GM19467 (cell line): Measurements from ENCODE around the gene KCNQ5.
"Not testable (repeated sequence)": the region's sequence is repeated elsewhere in the genome, so short reads cannot be mapped to it uniquely, and the experiment has no call there.

ENCODE experiments used
- ATAC-seq: cut with Tn5 transposase; IDR thresholded peaks from one replicate; pipeline ENCODE4 v1.9.1; 2021; ENCODE audit warnings: mild to moderate bottlenecking, moderate library complexity; ENCODE audit not compliant: unreplicated experiment

The KCNQ5 gene

DNA sequence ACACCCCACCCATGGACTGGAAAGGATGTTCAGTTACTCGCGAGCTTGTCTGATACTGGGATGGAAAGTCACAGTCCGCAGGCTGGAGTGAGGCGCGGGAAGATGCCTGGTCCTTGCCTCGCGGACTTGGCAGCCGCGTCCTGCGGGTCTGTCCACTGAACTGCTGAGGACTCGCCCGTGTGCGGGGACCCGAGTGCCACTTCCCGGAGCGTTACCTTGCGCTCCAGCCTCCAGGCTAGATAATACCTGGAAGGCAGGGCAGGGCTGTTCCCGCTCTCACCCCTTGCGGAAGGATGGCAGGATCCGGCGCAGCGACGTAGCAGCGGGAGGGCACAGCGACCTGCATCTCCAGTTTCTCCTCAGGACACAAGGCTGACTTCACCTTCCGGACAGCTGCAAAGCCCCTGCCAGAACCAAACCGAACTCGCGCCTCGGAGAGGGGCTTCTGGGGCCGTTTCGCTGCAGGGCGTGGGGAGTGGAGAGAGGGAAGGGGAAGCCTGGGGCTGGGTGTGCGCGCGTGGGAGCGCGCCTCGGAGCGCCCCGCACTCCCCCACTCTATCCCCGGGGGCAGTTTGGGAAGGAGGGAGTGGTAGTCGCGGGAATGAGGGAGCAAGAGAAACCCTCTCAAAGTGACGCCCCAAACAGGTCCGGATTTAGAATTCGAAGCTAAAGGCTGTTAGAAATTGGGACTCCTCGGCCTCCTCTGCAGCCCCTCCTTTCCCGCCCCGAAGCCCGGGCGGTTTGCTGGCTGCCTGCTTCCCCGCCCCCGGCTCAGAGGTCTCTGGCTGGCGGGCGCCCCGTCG lies at the start of gene KCNQ5:
Gene KCNQ5, plus strand, starts transcription at position 774 of the 803 bp plus-strand sequence.
- ATAC-seq = no peak

DNA sequence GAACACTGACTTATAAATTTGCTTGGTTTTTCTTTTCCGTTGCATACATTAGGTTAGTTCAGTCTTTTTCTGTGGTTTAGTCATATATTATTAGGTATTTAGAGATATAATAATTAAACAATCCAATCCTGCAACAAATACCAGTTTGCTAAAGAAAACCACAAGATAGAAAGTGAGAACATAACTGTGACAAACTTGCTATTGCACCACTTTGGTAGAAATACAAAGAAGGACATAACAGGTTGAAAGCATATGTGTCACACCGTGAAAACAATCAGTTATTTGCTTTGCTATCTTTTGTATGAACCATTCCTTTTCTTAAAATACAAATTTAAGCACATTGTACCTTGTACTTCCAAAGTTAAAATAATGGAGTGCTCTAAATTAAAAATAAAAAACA lies 42.0 kb upstream of the KCNQ5 start:
- peak; percentile 86 for ATAC-seq

DNA sequence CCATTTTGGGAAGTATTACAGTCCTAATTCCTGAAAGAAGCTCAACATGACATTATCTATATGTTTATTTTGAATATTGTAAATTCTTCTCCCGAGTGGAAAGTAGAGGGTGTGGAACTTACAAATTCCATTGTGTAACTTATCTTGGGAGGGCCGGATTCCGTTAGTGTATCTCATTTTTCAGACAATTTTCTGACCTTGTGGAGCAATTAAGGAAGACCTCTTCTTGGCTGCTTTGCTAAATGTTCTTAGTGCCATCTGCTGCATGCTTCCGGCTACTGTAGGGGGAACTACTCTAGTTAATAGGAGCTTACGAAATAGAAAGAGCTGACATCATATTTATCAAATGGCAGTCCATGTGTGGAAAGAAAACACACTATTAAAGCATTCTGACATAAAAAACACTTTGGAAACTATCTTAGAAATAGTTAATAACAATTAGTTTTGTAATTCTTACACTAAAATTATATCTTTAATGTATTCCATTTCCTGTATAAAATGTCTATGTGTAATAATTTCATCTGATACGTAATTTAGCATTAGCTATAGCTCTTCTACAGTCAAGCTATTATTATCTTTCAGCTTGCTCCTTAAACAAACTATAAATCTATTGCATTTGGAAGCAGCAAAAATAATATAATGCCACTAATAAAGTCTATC lies 41.5 kb upstream of the KCNQ5 start:
- ATAC-seq = peak; percentile 84

DNA sequence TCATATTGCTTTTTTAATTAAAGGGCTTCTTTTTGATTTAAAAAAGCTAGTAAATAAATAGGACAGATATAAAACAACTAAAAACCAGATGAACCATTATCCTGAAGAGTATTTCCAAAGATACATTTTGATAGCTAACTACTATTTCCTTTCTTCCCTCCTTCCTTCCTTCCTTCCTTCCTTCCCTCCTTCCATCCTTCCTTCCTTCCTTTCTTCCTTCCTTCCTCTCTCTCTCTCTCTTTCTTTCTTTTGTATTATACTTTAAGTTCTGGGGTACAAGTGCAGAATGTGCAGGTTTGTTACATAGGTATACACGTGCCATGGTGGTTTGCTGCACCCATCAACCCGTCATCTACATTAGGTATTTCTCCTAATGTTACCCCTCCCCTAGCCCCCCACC lies 40.9 kb upstream of the KCNQ5 start:
- not testable (repeated sequence) for ATAC-seq

DNA sequence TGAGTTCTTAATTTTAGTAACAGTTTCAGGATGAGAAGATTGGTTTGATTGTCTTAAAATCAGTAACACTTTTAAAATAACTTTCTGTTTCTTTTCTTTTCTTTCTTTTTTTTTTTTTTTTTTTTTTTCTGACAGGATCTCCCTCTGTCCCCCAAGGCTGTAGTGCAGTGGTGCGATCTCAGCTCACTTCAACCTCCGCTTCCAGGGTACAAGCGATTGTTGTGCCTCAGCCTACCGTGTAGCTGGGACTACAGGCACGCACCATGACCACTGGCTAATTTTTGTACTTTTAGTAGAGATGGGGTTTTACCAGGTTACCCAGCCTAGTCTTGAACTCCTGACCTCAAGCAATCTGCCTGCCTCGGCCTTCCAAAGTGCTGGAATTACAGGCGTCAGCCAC lies 33.7 kb upstream of the KCNQ5 start:
- ATAC-seq = no peak

DNA sequence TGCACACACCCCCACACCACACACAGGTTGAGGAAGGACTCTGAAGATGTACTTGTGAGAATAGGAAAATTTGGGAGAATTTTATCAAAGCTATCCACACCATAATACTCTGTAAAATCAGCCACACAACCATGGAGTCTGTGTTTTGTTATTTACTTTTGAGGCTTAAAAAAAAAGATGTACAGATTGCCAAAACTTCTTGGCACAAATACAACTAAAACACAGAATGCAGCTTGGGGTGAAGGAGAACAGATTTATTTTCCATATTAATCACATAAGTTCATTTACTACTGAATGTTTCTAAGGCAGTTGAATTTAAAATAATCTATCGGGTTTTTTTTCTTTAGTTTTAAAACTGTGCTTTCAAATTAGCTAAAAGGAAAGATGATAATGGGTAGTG lies 32.8 kb upstream of the KCNQ5 start:
- no peak for ATAC-seq

DNA sequence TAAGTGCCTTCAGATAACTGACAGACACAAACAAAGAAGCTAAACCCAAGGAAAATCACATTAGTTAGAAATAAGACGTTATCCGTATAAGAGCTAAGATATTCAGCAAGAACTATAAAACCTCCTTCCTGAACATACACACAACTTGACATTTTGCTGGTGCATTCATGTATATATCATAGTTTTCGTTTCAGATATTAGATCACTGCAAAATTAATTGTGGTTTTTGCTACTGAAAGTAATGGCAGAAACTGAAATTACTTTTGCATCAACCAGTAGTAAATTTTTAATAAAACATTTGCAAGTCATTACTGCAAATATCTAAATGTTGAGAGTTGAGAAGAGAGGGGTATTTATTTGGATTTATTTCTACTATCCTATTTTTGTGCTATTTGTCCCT lies 26.1 kb upstream of the KCNQ5 start:
- peak; percentile 66 for ATAC-seq

DNA sequence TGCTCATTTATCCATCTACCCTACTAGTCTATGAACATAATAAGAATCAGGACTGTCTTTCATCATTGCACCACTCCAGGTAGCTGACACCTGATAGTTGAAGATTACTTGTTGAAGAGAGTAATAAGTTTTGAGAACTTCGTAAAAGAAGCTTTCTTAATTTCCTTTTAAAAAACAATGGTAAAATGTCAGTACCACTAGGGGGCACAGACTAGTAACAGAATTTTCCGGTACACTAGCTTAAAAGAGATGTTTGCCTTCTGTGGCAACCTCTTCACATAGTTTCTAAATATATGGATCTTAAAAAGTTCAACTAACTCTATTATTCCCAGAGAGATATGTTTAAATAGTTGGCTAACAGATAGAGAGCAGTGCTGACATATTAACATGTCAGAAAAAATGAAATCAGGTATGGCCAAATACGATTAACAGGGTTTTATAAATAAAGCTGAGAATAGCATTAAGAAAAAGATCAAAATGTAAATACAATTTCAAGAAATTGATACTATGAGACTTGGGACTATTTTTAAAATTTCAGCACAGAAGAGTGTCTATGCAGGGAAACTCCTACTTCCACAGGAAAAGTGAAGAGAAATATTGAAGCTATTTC lies 5.4 kb upstream of the KCNQ5 start:
- ATAC-seq = no peak

DNA sequence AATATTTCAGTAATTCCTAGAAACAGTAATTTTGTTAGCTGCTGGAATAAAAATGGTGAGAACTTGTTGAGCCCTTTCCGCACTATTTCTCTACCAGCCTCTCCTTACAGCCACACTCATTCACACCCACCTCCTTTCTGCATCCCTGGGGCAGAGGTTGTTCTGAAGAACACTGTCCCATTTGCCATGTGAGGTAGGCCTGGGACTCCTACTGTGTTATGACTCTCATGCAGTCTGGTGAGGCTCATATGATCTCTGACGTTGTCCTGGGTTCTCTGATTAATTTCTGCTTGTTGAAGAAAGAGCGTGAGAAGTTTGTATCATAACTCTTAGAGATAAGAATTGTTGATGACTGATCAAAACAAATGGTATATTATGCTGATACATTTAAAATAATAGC lies 4.1 kb upstream of the KCNQ5 start:
- no peak for ATAC-seq

DNA sequence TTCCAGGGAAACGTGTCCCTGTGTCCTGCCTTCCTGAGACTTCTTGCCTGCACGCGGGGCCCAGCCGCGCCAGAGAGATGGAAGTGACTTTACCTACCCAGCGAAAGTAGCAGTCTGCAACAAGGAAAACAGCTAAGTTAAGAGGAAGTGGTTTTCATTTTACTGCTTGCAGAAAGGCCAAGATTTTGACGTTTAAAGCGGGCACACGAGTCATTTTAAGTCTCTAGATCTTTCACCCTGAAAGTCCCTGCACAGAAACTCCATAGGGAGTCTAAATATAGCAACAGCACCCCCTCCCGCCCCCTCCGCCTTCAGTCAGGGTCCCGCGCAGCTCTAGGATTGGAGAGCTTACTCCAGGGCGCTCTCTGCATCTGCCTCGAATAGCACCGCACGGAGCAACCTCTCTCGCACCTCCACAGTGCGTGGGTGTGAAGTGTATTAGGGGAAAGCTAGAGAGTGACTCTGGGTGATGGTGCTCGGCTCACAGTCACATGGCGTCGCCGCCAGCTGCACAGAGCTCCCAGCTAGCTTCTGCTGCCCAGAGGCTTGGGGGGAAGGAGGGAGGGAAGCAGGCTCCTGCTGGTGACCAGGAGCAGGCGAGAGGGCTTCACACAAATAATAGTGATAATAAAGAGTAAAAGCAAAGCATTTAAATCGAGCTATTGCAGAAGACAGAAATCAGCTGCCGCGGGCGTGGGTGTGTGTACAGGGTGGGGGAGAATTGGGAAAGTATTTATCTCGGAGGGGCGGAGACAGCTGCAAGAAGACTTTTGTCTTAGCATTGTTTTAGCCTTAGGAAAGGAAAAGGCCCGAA lies 1.8 kb upstream of the KCNQ5 start:
- ATAC-seq = peak; percentile 41

DNA sequence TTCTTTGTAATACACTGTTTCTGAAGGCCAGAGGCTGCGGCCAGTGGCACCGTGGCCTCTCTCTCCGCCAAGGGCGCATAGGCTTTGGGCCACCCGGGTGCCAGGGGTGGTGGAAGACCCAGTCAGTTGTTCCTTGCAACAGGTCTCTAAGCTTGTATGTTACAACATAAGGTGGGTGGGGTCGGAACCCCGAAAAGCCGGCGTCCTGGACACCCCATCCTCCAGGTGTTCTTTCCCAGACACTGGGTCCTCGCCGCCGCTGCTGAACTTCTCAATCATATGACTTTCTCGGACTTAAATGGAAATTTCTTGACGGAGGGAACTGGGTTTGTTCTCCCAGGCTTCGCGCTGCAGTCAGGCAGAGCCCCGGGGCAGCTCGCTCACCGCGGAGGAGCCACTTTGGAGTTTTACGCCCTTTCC lies 983 bp upstream of the KCNQ5 start:
- no peak for ATAC-seq

DNA sequence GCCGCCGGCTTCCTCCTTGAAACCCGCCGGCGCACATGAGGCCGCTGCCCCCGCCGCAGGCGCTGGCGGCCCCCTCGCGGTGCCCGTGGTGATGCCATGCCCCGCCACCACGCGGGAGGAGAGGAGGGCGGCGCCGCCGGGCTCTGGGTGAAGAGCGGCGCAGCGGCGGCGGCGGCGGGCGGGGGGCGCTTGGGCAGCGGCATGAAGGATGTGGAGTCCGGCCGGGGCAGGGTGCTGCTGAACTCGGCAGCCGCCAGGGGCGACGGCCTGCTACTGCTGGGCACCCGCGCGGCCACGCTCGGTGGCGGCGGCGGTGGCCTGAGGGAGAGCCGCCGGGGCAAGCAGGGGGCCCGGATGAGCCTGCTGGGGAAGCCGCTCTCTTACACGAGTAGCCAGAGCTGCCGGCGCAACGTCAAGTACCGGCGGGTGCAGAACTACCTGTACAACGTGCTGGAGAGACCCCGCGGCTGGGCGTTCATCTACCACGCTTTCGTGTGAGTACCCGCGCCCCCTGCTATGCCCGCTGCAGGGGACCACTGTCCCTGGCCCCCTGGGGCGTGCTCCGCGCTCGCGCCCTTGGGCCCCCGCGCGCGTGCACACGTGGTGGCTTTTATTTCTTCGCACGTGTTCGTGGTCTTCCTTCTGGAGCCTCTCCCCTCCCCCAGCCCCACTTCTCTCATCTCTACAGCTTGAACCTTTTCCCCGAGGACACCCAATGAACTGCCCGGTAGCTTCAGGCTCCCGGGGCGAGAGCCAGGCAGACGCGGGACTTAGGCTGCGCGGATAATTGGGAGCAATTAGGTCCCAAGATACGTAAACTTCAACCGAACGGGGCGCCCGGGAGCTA lies 453 bp downstream of the KCNQ5 start:
- peak; percentile 32 for ATAC-seq

DNA sequence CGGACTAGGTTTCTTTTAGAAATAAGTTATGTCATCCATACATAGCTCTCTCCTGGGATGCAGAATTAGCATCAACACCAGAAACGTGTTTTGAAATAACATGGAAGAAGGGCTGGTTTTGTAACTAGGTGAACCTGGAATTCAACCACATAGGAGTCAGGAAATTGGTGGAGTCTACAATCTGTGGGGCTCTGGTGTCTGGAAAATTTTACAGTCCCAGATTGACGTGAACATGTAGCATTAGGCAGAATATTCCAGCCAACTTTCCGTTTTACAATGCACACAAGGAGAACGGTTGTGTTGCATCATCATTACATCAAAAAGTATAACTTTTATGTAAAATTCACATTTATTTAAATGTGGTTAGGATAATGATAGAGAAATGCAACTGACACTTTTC lies 1.9 kb downstream of the KCNQ5 start:
- ATAC-seq = no peak

DNA sequence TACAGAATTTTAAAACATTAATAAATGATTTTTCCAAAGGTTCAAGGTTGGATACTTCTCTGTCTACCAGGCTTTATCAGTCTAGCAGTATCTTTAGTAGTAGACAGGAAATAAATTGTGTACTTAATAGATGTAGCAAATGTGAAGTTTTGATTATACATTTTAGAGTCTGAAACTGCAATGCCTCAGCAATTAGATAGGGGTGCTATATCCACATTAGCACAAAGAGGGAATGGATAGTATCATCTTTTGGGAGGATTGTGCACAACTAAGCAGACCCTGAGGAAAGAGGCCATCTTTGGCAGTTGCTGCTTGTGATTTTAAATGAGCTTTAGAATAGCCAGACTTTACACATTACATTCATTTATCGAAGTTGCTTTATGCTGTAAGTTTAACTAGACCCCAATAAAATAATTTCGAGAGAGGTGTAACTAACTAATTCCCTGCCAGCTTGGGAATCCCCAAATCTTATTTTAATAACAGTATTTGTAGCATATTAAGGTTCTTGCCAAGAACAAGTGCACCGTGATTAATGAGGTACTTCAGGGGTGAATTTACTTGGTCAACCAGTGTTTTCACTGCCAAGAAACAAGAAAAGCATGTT lies 2.8 kb downstream of the KCNQ5 start:
- no peak for ATAC-seq

DNA sequence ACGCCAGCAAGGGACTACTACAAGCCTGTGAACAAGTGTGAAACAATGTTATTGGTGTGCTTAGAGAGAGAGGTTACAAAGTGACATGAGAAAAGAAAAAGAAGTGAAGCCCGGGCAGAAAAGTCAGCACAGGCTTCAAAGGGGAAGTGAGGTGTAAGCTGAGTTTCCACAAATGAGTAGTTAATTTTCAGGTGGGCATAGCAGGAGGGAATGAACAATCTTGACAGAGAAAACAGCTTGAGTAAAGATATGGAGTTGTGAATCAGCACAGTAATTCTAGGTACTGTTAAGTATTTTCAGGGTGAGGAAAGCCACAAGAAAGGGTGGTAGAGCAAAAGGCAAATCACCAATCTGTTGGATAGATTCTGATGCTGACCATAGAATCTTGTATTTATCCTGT lies 4.3 kb downstream of the KCNQ5 start:
- ATAC-seq = peak; percentile 29

DNA sequence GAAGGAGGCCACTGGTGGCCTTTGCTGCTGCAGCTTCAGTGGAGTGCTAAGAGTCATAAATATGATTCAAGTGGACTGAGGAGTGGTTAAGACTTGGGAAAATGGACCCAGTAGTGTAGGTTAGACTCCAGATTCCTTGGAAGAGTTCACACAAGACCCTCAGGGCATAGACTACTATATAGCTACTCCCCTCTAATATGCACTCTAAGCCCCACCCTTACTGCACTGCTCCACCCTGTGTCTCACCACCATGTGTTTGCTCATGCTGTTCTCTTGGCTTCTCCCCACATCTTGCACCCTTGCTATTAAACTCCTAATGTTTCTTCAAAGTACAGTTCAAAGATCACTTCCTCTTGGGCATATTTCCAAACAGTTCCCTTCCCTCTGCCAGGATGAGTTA lies 5.7 kb downstream of the KCNQ5 start:
- ATAC-seq = no peak

DNA sequence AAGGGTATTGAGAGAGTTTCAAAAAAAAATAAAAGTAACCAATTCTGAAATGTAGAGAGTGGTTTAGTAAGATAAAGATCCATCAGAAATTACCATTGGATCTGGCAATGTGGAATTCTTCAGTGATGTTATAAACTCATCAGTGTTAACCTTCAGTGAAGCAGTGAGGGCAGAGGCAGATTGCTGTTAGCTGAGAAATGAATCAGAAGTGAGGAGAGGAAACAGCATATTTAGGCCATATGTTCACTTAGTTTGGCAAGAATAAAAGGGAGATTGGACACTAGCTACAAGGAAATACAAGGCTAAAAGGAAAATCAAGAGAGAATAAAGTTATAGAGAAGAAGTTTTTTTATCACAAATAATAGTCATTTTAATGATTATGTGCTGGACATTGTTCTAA lies 9.6 kb downstream of the KCNQ5 start:
- no peak for ATAC-seq

DNA sequence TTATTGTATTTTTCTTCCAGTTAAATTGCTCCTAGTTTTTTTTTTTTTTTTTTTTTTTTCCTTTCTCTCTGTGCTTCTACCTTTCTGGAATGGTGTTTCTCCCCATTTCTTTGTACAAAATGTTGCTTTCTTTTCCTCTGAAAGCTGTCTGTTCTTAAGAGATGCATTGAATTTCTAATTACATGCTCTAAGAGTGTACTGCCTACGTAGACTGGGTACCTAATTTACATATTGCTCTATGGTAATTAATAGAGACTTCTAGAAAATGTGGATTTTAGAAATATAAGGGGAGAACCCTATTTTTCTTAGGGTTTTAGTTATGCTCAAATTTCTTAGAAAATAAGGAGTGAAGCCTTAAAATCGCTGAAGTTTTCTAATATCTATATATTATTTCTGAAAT lies 13.8 kb downstream of the KCNQ5 start:
- no peak for ATAC-seq

DNA sequence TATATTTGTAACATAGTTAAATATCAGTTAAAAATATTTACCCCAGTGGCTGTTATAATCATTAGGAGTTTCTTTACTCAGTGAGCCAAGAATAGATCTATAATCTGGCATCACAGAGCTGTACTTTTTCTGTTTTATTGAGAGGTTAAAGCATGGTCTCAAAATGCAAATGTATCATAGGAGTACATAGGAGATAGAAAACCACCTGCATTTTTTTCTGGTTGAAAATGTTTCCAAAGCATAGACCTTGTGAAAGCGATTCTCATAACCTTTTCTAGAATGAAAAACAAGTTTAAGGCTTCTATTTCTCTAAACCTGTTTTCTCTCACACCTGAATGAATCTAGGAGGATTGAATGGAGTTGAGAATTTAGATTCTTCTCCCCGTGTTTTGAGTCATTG lies 14.4 kb downstream of the KCNQ5 start:
- peak; percentile 88 for ATAC-seq

DNA sequence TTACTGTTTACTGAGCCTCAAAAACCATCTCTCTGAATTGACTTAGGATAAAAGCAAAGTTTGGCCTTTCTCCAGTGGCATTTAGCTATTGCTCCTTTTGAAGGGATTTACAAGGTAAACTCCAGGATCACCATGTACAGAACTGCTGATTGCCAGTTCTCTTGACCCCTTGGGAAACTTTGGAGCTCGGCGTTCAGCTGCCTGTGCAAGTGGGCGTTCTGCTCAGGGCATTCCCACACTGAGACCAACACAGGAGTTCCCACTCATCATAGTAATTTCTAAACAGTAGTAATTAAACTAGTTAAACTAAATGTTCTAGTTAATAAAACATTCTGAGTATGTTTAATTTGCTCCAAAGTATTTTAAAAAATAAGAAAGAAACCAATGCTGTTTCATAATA lies 14.9 kb downstream of the KCNQ5 start:
- no peak for ATAC-seq
